ENCODE results near the gene CRACDL.

Gene CRACDL

DNA sequence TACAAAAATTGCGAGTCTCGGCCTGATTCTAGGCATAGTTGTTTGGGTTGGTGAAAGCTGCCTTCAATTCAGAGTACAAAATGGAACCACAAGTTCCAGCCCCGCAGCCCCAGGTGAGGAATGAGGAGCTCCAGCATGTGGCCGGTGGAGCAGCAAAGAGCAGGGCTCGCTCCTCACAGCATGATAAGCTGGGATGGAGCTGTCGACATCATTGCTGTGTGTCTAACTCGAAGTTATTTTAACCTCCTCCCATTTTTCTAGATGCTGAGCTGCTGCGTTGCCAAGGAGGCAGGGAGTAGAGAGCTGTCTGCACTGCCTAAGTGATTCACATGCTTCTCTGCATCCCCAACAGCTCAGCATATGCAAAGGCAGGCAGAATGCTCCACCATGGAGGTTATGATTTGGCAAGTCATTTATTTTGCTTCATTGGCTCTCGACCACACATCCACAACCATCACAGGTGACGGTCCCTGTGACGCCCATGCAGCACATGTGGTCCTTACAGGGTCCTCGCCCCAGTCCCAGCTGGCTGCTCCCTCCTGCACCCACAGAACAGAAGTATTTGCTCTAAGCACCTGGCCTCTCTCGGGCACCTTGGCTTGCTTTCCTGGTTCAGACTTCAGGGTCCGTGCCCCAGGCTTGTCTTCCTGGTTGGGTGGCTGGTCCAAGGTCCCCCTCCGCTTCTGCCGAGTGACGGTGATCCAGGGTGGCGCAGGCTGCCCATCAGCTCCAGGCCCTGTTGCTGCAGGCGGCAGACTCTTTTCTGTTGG, 139.1 kb downstream of the CRACDL start:
- Mint-ChIP-seq H3K9me3 (ENCODE audit: low read depth) (no peaks in the 10 kb centered on the region), H3K27me3 (no peaks in the 10 kb centered on the region), H3K36me3 (peaks cover 5% of the 10 kb centered on the region), H3K4me1 (ENCODE audit: low read depth) (no peaks in the 10 kb centered on the region), H3K27ac (no peak overlapping the region), H3K4me3 (no peak overlapping the region)

DNA sequence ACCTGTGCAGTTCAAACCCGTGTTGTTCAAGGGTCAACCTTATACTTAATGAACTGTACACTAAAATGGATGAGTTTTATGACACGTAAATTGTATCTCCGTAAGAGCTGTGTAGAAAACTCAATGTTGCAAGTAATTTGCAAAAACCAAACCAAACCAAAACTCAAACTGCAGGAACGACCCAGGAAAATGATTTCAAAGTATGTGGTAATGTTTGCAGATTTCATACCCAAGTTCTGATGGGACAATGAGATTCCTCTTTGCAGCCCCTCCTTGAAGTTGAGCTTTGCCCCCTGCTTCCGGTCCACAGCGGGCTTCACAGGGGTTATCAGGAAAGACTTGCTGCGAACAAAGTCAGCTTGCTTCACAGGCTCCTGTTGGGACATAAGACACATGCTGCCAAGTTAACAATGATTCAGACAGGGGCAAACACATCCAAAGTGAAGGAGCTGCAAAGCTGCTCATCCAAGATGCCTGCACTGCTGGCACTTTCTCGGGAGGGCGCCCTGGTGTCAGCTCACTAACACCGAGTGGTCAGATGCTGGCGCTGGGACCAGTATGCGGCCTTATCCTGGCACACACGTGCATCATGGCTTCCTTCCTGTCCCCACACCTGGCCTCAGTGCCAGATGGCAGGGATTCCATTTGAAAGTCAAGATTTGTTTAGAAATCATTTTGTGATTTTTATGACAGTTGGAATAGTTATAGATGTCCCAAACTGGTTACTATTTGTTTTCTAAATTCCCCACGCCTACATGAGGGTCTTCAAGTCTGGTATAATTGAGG, 139.9 kb downstream of the CRACDL start:
- Mint-ChIP-seq H3K4me3 (no peak overlapping the region), H3K27ac (no peak overlapping the region), H3K27me3 (no peaks in the 10 kb centered on the region), H3K36me3 (peaks cover 5% of the 10 kb centered on the region), H3K4me1 (ENCODE audit: low read depth) (no peaks in the 10 kb centered on the region), H3K9me3 (ENCODE audit: low read depth) (no peaks in the 10 kb centered on the region)

DNA sequence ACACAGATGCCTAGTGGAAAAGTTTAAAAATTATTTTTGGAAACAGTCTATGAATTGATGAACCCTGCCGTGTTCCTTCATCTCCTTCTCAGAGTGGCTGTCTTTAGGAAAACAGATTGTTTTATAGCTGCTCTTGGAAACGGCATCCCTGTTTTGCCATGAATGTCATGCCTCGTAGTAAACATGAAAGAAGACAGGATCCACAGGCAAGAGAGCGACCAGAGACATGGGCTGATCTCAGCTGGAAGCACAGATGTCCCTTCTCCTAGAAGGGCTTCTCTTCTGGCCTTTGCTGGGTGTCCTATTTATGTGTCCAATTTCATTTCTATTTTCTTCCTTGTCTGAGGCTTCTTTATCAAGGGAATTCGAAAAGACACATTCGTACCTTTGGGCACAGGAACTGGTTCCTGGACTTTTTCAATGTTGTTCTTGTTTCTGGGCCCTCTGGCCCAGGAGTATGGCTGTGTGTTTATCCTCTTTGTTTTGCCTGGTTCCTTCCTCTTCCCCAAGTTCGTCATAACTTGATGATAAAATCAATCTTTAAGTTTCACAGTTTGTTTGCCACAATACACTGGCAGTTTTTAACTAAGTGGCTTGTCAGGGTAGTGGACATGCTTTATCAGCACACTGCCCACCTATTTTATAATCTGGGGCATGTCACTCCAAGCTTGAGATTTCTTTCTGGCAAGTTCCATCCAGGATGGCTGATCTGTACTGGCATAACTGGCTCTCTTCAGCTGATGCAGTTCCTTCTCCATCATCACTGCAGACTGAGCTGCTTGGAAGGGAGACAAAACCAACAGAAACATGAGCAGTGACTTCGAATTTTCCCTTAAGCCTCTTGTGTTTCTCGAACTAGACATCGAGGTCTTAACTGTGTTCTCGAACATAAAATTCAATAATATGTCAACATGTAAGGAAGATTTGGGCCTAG, 141.9 kb downstream of the CRACDL start:
- no peak overlapping the region for H3K27ac Mint-ChIP-seq
- H3K27me3 Mint-ChIP-seq, result peaks cover 2% of the 10 kb centered on the region
- H3K4me3 Mint-ChIP-seq, result no peak overlapping the region
- H3K9me3 Mint-ChIP-seq (ENCODE audit: low read depth), result no peaks in the 10 kb centered on the region
- peaks cover 7% of the 10 kb centered on the region for H3K36me3 Mint-ChIP-seq
- H3K4me1 Mint-ChIP-seq (ENCODE audit: low read depth), result peaks cover 2% of the 10 kb centered on the region

DNA sequence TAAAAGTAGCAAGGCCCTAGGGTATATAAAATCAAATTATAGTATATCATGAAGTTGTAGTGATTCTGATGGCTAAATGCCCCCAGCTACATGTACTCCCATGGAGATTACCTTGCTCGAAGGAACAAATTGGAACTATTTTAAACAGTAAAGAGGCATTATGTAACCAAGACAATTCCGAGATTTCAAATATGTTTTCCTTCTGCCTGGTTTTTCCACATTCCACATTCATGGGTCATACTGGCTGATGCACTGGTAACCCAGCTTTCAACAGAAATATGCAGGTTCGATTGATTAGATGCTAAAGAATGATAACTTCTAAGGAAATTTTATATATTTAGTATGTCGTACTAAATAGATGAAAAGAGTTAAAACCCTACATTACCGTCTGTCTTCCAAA, 142.8 kb downstream of the CRACDL start:
- Mint-ChIP-seq H3K27ac (no peak overlapping the region), H3K27me3 (peaks cover 2% of the 10 kb centered on the region), H3K4me1 (ENCODE audit: low read depth) (peaks cover 2% of the 10 kb centered on the region), H3K9me3 (ENCODE audit: low read depth) (no peaks in the 10 kb centered on the region), H3K4me3 (no peak overlapping the region), H3K36me3 (peaks cover 7% of the 10 kb centered on the region)

DNA sequence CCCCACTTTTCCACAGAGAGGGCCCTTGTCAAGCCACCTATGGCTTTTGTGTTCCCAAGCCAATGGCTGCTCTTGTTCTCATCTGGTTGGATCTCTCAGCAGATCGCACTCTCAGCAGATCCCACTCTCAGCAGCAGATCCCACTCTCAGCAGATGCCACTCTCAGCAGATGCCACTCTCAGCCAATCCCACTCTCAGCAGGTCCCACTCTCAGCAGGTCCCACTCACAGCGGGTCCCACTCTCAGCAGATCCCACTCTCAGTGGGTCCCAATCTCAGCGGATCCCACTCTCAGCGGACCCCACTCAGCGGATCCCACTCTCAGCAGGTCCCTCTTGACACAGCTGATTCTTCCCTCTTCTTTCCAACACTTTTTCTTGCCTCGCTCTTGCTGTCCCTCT, 145.8 kb downstream of the CRACDL start:
- Mint-ChIP-seq H3K27ac (no peak overlapping the region), H3K27me3 (peaks cover 2% of the 10 kb centered on the region), H3K36me3 (peaks cover 7% of the 10 kb centered on the region), H3K9me3 (ENCODE audit: low read depth) (no peaks in the 10 kb centered on the region), H3K4me1 (ENCODE audit: low read depth) (peaks cover 2% of the 10 kb centered on the region), H3K4me3 (no peak overlapping the region)

DNA sequence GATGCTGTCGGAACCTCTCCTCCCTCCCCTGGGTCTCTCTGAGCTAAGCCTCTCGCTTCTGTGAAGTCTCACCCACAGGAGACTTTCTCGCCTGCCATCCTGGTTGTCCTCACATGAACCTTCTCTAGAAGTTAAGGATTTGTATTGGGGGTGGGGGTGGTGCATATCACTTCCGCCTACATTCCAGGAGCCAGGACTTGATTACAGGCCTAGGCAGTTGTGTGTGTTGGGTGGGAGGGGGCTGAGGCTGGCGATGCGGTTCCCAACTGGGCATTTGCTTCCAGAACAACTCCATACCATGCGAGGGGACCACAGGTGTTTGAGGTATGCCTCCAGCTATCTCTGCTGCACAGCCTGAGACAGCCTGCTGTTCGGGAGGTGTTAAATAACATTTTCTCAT, 148.3 kb downstream of the CRACDL start:
- Mint-ChIP-seq H3K4me3 (no peak overlapping the region), H3K27ac (no peak overlapping the region), H3K27me3 (peaks cover 2% of the 10 kb centered on the region), H3K36me3 (peaks cover 4% of the 10 kb centered on the region), H3K9me3 (ENCODE audit: low read depth) (no peaks in the 10 kb centered on the region), H3K4me1 (ENCODE audit: low read depth) (peaks cover 2% of the 10 kb centered on the region)

DNA sequence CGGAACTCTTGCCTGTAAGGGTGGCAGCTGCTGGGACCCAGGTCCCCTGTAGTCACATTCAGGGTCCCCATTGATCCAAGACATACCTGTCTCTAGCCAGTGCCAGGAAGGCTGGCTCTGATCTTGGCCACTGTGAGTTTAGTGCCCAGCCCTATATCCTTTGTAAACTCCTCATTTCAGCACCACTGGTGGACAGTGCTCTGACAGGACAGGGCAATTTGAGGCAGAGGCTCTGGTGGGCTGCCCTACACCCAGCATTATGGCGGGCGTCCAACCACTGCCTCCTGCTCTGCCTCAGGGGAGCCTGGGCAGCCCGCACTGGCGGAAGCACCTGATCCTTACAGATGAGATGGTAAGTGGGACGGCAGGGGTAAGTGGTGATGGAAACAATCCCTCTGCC, 149.8 kb downstream of the CRACDL start:
- peaks cover 2% of the 10 kb centered on the region for H3K27me3 Mint-ChIP-seq

DNA sequence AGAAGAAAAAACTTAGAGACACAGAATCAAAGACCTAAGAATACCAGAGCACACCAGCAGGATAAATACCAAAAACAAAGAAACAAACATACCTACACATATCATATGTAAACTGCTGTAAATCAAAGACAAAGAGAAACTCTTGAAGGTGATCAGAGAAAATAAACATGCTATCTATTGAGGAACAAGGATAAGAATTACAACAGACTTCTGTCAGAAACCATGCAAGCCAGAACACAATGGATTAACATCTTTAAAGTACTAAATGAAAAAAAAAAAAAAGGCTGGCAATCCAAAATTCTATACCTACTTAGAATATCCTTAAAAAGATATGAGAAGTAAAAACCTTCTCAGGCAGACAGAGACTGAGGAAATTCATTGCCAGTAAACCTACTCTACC, 153.5 kb downstream of the CRACDL start:
- no peaks in the 10 kb centered on the region for H3K4me1 Mint-ChIP-seq (ENCODE audit: low read depth)
- peaks cover 3% of the 10 kb centered on the region for H3K9me3 Mint-ChIP-seq (ENCODE audit: low read depth)

More for the DNA sequence above, 149.8 kb downstream of the CRACDL start:
- H3K9me3 Mint-ChIP-seq (ENCODE audit: low read depth), result peaks cover 3% of the 10 kb centered on the region
- H3K27ac Mint-ChIP-seq, result no peak overlapping the region
- peaks cover 7% of the 10 kb centered on the region for H3K36me3 Mint-ChIP-seq
- peaks cover 2% of the 10 kb centered on the region for H3K4me1 Mint-ChIP-seq (ENCODE audit: low read depth)
- no peak overlapping the region for H3K4me3 Mint-ChIP-seq

DNA sequence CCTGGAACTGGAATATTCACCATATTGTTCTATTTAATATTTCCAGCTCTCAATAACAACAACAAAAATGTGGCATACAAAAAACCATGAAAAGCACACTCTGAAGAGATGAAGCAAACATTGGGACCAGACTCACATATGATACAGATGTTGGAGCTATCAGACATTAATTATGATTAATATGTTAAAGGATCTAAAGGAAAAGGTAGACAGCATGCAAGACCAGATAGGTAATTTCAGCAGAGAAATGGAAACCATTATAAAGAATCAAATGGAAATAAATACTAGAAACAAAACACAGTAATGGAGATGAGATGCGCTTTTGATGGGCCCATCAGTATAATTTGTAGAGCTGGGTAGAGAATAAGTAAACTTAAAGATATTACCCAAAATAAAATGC, 154.2 kb downstream of the CRACDL start:
- H3K4me3 Mint-ChIP-seq, result no peak overlapping the region
- no peaks in the 10 kb centered on the region for H3K27me3 Mint-ChIP-seq
- H3K4me1 Mint-ChIP-seq (ENCODE audit: low read depth), result no peaks in the 10 kb centered on the region
- H3K36me3 Mint-ChIP-seq, result peaks cover 5% of the 10 kb centered on the region
- no peak overlapping the region for H3K27ac Mint-ChIP-seq
- H3K9me3 Mint-ChIP-seq (ENCODE audit: low read depth), result peaks cover 3% of the 10 kb centered on the region

More for the DNA sequence above, 153.5 kb downstream of the CRACDL start:
- no peaks in the 10 kb centered on the region for H3K27me3 Mint-ChIP-seq
- H3K27ac Mint-ChIP-seq, result no peak overlapping the region
- no peak overlapping the region for H3K4me3 Mint-ChIP-seq
- peaks cover 5% of the 10 kb centered on the region for H3K36me3 Mint-ChIP-seq

DNA sequence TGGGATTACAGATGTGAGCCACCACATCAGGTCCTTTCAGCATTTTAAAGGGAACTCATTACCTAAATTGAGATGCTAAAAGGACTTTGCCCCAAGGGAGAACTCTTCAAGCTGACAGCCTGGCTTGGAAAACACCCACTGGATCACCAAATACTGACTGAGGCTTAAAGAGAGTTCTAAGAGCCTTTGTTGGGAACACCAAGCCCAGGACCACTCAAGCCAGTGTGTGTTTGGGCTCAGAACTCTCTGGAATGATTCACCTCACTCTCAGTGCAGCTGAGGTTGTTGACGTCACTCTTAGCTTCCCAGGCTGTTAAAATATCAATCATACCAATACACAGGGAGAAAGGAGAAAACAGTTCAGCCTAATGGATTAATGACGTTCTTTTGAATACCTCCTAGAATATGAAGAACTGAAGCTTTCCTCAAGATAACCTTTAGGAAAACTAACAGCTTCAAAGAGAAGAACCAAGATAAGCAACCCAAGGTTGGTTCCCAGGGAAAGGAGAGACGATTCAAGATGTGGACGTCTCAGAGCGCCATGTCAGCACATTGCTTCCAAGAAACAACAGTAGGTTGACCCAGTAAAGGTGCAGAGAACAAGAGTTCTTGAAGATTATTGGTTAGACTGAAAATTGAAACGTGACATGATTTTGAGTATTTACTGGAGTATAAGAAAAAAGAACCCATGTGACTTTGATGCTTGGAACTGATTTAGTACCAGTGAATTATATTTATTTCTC, 157.1 kb downstream of the CRACDL start:
- Mint-ChIP-seq H3K4me3 (no peak overlapping the region), H3K27ac (no peak overlapping the region), H3K36me3 (peaks cover 4% of the 10 kb centered on the region), H3K9me3 (ENCODE audit: low read depth) (peaks cover 3% of the 10 kb centered on the region), H3K4me1 (ENCODE audit: low read depth) (peaks cover 7% of the 10 kb centered on the region), H3K27me3 (no peaks in the 10 kb centered on the region)

DNA sequence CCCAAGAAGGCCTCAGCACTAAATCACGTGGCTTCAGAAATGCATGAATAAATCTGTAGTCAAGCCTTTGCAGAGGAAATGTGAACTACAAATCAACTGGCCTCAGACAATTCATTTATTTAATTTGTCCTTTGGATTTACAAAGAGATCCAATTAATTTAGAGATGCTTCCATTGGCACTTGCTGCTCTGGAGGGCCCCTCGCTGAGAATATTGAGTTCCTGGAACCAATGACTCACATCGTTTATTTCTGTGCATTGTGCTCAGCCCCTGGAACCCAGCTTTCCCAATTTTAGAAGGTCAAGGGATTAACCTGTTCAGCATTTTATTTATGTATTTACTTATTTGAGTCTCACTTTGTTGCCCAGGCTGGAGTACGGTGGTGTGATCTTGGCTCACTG, 157.9 kb downstream of the CRACDL start:
- Mint-ChIP-seq H3K27me3 (no peaks in the 10 kb centered on the region), H3K9me3 (ENCODE audit: low read depth) (peaks cover 3% of the 10 kb centered on the region), H3K27ac (no peak overlapping the region), H3K4me1 (ENCODE audit: low read depth) (peaks cover 15% of the 10 kb centered on the region), H3K36me3 (peaks cover 4% of the 10 kb centered on the region), H3K4me3 (no peak overlapping the region)

DNA sequence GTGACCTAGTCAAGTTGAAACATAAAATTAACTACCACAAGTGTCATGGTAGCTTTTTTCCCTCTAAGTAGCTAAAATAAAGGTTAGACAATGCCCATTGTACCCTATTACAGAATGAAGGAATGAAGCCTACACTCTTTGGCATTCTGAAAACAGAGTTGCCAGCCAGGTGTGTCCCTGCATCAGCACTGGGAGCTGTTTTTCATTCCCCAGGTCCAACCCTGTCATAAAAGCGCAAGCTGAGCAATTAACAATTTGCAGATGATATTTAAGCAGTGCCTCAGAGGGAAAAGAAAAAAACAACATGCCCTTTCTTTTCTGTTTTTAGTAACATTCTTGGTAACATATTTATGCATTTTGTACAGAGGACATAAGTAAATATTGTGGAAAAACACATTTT, 158.3 kb downstream of the CRACDL start:
- H3K4me3 Mint-ChIP-seq, result no peak overlapping the region
- H3K9me3 Mint-ChIP-seq (ENCODE audit: low read depth), result peaks cover 3% of the 10 kb centered on the region
- H3K4me1 Mint-ChIP-seq (ENCODE audit: low read depth), result peaks cover 19% of the 10 kb centered on the region
- H3K27me3 Mint-ChIP-seq, result no peaks in the 10 kb centered on the region
- no peak overlapping the region for H3K27ac Mint-ChIP-seq
- peaks cover 4% of the 10 kb centered on the region for H3K36me3 Mint-ChIP-seq

DNA sequence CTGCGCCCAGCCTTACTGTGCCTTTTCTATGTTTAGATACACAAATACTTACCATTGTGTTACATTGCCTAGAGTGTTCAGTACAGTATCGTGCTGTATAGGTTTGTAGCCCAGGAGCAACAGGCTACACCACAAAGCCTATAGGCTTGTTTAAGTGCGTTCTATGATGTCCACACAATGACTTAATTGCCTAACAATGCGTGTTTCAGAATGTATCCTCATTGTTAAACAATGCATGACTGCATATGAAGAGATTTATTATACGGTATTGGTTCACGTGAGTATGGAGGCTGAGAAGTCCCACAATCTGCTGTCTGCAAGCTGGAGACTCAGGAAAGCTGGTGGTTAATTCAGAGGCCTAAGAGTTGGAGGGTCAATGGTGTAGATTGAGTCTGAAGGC, 158.9 kb downstream of the CRACDL start:
- H3K36me3 Mint-ChIP-seq, result peaks cover 4% of the 10 kb centered on the region
- no peak overlapping the region for H3K27ac Mint-ChIP-seq
- H3K27me3 Mint-ChIP-seq, result no peaks in the 10 kb centered on the region
- H3K4me3 Mint-ChIP-seq, result no peak overlapping the region
- peaks cover 2% of the 10 kb centered on the region for H3K9me3 Mint-ChIP-seq (ENCODE audit: low read depth)
- H3K4me1 Mint-ChIP-seq (ENCODE audit: low read depth), result peaks cover 26% of the 10 kb centered on the region

DNA sequence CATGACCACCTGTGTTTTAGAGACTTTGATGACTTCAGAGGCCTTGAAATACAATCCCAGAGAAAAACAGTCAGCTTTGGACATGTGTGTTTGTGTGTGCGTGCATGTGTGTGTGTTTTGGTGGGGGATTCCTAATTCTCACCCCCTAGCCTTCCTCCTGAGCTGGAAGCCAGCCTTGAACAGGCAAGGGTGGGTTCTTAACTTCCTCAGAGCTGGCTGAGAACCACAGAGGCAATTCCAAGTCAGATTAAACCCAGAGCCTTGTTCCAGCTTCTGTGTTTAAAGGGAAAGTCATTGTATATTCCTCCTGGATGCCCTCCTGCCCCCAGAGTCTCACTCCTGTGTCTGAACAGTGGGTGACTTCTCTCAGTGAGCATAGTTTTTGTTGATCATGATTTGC, 159.9 kb downstream of the CRACDL start:
- H3K27me3 Mint-ChIP-seq, result no peaks in the 10 kb centered on the region
- no peak overlapping the region for H3K27ac Mint-ChIP-seq

More for the DNA sequence above, 159.9 kb downstream of the CRACDL start:
- Mint-ChIP-seq H3K4me1 (ENCODE audit: low read depth) (peaks cover 35% of the 10 kb centered on the region), H3K4me3 (no peak overlapping the region), H3K36me3 (no peaks in the 10 kb centered on the region), H3K9me3 (ENCODE audit: low read depth) (no peaks in the 10 kb centered on the region)
